Cortex of kidney (tissue), 1 donor: ENCODE measurements around the gene LYPD4.
"Not testable (repeated sequence)": the region's sequence is repeated elsewhere in the genome, so short reads cannot be mapped to it uniquely, and the experiment has no call there.

Source experiments
- DNase-seq: peaks from one replicate; lab custom pipeline; 2025; lab: John Stamatoyannopoulos, UW

LYPD4 gene

DNA sequence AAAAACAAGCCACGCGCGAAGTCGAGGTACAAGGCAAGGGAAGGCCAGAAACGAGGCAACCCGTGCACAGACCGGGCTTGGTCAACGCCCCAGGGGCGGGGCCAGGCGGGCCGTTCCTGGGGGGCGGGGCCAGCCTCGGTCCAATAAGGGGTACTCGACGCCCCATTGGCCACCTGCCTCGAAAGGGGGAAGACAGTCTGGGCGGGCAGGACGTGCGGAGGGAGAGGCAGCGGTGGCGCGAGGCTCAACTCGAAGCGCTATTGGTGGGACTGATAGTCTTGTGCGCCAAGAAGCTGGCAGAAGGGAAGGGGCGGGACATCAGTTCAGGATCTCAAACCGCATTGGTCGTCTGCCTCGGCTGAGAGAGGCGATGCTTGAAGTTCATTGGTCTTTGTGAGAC lies at the start of gene LYPD4:
Gene LYPD4, minus strand, starts transcription at position 83 of the 400 bp plus-strand sequence. CDS start 5,398 bp downstream, outside the sequence.
- DNase-seq = no peak

DNA sequence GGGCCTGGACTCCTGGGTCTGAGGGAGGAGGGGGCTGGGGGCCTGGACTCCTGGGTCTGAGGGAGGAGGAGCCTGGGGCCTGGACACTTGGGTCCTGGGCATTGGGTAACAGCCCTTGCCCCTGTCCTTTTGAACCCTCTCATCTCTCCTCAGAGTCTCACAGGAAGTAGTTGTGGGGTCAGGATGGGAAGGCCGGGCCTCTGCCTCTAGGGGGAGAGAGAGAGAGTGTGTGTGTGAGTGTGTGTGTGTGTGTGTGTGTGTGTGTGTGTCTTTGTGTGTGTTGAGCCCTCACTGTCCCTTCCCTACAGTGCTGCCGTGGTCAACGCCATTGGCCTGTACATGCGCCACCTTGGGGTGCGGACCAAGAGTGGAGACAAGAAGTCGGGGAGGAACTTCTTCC lies 49.4 kb upstream of the LYPD4 start:
- no peak for DNase-seq

GRCh38 chr19:41892173-41892902 lies 47.9 kb upstream of the LYPD4 start:
- DNase-seq = no peak

DNA sequence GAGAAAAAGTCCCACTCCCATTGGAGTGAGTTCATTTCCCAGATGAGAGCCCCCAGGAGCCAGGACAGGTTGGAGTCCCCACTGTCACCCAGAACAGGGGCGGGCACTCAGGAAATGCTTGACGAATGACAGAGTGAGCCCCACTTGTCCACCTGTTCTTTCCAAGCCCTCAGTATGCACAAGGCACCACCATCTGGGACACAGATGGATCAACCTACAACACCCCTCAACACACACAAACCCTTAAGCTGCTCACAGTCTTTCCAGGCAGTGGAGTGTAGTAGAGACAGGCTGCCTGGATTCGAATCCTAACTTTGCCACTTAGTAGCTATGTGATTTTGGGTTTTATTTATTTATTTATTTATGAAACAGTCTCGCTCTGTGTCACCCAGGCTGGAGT lies 46.5 kb upstream of the LYPD4 start:
- no peak for DNase-seq

- DNase-seq = no peak
These were observed 45.4 kb upstream of the LYPD4 start for GRCh38 chr19:41889896-41890295.

DNA sequence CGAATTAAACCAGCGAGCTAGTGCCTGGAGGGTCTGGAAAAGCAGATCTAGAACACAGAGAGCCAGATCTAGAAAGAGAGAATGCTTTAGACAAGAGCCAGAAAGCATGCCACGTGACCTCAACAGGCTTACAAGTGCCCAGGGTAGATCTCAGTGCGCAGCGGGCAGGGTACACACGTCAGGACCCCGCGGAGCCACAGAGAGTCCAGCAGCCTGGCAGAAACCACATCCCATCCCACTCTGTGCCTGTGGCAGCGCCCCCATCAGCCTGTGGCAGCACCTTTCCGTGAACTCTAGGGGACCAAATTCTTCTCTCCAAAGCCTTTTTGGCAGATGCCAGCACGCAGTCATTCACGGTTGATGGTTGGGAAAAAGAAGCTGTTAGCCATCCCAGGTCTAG lies 44.4 kb upstream of the LYPD4 start:
- DNase-seq = no peak

DNA sequence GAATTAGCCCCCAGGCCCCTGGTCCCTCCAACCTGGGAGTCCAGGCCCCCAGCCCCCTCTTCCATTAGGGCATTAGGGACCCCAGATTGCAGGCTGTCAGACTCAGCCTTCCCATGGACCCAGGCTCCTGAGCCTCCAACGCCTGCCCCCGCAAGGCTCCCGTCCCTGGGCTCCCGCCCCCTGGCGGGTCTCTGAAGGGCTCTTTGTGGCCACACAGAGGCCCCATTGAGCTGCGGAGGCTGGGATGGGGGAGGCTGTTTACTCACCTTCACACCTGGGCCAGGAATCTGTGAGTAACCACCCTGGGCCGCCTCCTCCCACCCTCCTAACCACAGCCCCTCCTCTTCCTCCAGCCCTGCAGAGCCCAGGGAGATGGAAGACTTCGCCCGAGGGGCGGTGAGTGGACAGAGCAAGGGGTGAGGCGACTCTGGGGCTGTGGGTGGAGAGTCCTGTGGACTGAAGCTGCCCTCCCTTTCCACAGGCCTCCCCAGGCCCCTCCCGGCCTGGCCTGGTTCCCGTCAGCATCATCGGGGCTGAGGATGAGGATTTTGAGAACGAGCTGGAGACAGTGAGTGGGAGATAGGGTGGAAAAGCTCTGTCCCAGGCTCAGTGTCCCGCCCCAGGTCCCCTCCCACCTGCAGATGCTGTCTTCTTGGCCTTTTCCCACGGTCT lies 43.4 kb upstream of the LYPD4 start:
- DNase-seq = no peak

DNA sequence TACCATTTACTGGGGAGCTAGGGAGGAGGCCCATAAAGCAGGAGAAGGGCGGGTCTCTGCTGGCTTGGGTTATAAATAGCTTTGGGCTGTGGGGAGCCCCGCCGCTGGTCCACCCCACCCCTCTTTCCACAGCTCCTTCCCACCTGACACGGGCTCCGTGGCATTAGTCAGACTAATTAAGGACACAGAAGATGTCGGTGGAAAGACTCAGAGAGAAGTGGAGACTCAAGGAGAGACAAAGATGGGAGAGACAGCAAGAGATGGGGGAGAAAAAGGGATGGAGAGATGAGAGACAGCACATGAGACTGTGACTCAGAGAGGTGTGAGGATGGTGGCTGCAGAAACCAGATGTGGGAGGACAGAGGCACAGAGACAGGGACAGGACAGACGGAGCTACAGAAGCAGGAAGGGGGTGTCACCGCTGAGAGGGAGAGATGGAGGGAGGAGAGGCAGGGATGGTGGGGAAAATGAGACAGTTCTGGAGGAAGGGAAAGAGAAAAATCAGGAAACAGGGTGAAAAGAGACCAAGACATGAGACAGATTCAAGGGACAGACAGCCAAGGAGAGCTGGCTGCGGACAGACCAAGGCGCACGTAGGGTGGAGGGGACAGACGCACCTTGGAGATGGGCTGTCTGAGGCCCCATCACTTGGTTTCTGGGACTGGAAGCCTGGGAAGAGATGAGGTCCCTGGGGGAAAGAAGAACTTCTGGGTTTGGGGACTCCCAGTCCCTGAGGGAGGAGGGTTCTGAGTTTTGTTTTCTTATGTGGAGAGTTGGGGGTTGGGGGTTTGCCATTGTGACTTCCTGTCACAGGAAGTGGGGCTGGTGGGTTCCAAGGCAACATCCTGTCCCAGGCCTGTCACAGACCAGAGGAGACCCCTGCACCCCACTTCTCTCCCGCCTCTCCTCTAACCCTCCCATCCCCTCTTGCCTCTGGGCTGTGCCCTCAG lies 42.6 kb upstream of the LYPD4 start:
- DNase-seq = no peak

- no peak for DNase-seq
These were observed 39.6 kb upstream of the LYPD4 start for GRCh38 chr19:41883821-41884733.

- no peak for DNase-seq
These were observed 39.0 kb upstream of the LYPD4 start for GRCh38 chr19:41883463-41883820.

- DNase-seq = no peak
These were observed 38.3 kb upstream of the LYPD4 start, which contains the start of gene ARHGEF1 for GRCh38 chr19:41882568-41883462. Gene ARHGEF1 (plus strand): TSS chr19:41883184. CDS start chr19:41888083, 4,899 bp downstream.

DNA sequence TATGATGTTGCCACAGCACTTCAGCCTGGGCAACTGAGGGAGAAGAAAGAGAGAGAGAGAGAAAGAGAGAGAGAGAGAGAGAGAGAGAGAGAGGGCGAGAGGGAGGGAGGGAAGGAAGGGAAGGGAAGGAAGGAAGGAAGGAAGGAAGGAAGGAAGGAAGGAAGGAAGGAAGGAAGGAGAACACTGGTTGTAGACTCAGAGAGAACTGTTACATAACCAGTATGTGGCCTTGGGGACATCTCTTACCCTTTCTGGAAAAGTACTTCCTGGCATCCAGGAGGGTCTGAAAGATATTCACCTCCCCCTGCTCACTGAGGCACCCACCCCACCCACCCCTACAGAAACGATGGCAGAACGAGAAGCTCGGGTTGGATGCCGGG lies 35.8 kb upstream of the LYPD4 start:
- DNase-seq = no peak

DNA sequence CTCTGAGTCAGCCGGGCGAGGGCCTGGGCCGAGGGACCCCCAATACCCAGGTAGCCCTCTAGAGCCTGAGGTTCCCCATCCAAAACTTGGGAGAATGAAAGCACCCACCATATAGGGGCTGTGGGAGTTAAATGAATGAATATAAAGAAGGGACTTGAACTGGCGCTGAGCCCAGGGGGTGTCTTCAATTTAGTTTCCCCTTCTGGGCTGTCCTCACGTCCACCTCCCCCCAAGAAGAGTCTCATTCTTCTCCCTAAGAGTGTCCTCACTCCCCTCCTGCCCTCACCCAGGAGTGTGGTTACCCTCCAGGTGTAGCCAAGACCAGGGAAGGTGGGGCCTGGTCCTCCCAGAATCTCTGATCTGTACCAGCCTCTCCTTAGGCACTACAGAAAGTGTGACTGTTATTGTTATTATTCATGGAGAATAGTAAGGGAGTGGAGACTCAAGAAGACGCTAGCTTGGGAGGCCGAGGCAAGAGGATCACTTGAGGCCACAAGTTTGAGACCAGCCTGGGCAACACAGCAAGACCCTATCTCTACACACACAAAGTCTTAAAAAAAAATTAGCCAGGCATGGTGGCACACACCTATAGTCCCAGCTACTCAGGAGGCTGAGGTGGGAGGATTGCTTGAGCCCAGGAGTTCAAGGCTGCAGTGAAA lies 35.3 kb upstream of the LYPD4 start:
- no peak for DNase-seq

DNA sequence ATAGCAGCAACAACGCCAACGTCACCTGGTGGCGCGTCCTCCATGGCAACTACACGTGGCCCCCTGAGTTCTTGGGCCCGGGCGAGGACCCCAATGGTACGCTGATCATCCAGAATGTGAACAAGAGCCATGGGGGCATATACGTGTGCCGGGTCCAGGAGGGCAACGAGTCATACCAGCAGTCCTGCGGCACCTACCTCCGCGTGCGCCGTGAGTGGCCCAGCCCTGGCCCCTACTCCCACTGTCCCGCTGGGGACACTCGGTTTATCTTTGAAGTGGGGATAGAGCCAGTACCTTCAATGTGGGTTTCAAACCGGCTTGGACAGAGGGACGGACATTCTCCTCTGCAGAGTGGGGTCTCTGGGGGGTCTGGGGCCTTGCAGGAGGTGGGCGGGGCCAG lies 34.6 kb upstream of the LYPD4 start:
- no peak for DNase-seq

- DNase-seq = no peak
These were observed 33.7 kb upstream of the LYPD4 start for GRCh38 chr19:41877916-41878905.

- DNase-seq = no peak
These were observed 32.7 kb upstream of the LYPD4 start, which contains the start of gene CD79A for GRCh38 chr19:41876847-41877832. Gene CD79A (plus strand): TSS chr19:41877279. CDS start chr19:41877305, 26 bp downstream.

- DNase-seq = not testable (repeated sequence)
These were observed 31.5 kb upstream of the LYPD4 start for GRCh38 chr19:41875973-41876372.
